Progenitor cell of endocrine pancreas (in vitro differentiated cells): ENCODE results near the gene PIH1D2. TPM values are rescaled to one million over a fixed set of nuclear protein-coding genes. Genes with fewer than 3 reads are reported as not detected.
"Not testable (repeated sequence)": the region's sequence is repeated elsewhere in the genome, so short reads cannot be mapped to it uniquely, and the experiment has no call there.

ENCODE experiments used
- DNase-seq: peaks from one replicate; pipeline ENCODE4 v3.0.0; 2021; ENCODE audit warnings: low spot score; ENCODE audit not compliant: unreplicated experiment
- H3K27ac Mint-ChIP-seq: 2 replicates; pipeline ENCODE4 v1.8.0; 2021; ENCODE audit warnings: mild to moderate bottlenecking, moderate library complexity, mixed read lengths
- H3K27me3 Mint-ChIP-seq: 2 replicates; pipeline ENCODE4 v1.8.0; 2021; ENCODE audit warnings: mixed read lengths
- H3K36me3 Mint-ChIP-seq: 2 replicates; pipeline ENCODE4 v1.8.0; 2022; ENCODE audit warnings: mixed read lengths; ENCODE audit not compliant: insufficient read depth
- H3K4me1 Mint-ChIP-seq: 2 replicates; pipeline ENCODE4 v1.8.0; 2021; ENCODE audit warnings: low read depth, mixed read lengths
- H3K4me3 Mint-ChIP-seq: 2 replicates; pipeline ENCODE4 v1.8.0; 2021; ENCODE audit warnings: low read depth, mild to moderate bottlenecking, moderate library complexity, mixed read lengths
- H3K9me3 Mint-ChIP-seq: 2 replicates; pipeline ENCODE4 v1.8.0; 2021; ENCODE audit warnings: low read depth, mixed read lengths
- CTCF ChIP-seq: fragments of 200-600 bp; sonication (generic); IDR thresholded peaks from one replicate; pipeline ENCODE4 v1.5.0; 2021; ENCODE audit warnings: antibody characterized with exemption, mild to moderate bottlenecking; ENCODE audit not compliant: unreplicated experiment
- total RNA-seq: library from RNA; stranded (reverse); gene quantifications from 2 replicates; pipeline ENCODE4 v1.2.1, GENCODE V29; 2021

PIH1D2 gene
- total RNA-seq, 1 donor from 2014 or later, result 6.2 TPM

- DNase-seq, result no peak
- no peak overlapping the region for H3K27ac Mint-ChIP-seq
- H3K4me3 Mint-ChIP-seq, result no peak overlapping the region
- H3K4me1 Mint-ChIP-seq, result no peaks in the 10 kb centered on the region
- peaks cover 6% of the 10 kb centered on the region for H3K9me3 Mint-ChIP-seq
- H3K36me3 Mint-ChIP-seq, result peaks cover 42% of the 10 kb centered on the region
- no peak for TF ChIP-seq CTCF
- H3K27me3 Mint-ChIP-seq, result no peaks in the 10 kb centered on the region
Observed at GRCh38 chr11:112042961-112043304, 30.9 kb downstream of the PIH1D2 start.

- H3K27me3 Mint-ChIP-seq, result no peaks in the 10 kb centered on the region
- TF ChIP-seq CTCF, result no peak
- H3K27ac Mint-ChIP-seq, result no peak overlapping the region
- peaks cover 37% of the 10 kb centered on the region for H3K36me3 Mint-ChIP-seq
- DNase-seq, result no peak
- peaks cover 4% of the 10 kb centered on the region for H3K9me3 Mint-ChIP-seq
- H3K4me1 Mint-ChIP-seq, result no peaks in the 10 kb centered on the region
- no peak overlapping the region for H3K4me3 Mint-ChIP-seq
Observed at GRCh38 chr11:112042161-112042960, 31.5 kb downstream of the PIH1D2 start.

GRCh38 chr11:112037527-112037926 lies 36.3 kb downstream of the PIH1D2 start:
- Mint-ChIP-seq H3K4me3 (no peak overlapping the region), H3K27ac (no peak overlapping the region), H3K4me1 (no peaks in the 10 kb centered on the region), H3K36me3 (peaks cover 25% of the 10 kb centered on the region), H3K9me3 (no peaks in the 10 kb centered on the region), H3K27me3 (no peaks in the 10 kb centered on the region)
- no peak for TF ChIP-seq CTCF
- no peak for DNase-seq

- H3K36me3 Mint-ChIP-seq, result peaks cover 29% of the 10 kb centered on the region
- no peak for DNase-seq
- no peak for TF ChIP-seq CTCF
- H3K4me1 Mint-ChIP-seq, result no peaks in the 10 kb centered on the region
- no peaks in the 10 kb centered on the region for H3K9me3 Mint-ChIP-seq
- no peak overlapping the region for H3K27ac Mint-ChIP-seq
- H3K27me3 Mint-ChIP-seq, result no peaks in the 10 kb centered on the region
- no peak overlapping the region for H3K4me3 Mint-ChIP-seq
Observed at GRCh38 chr11:112033902-112034301, 39.9 kb downstream of the PIH1D2 start.

GRCh38 chr11:112029460-112029859 lies 44.4 kb downstream of the PIH1D2 start:
- no peaks in the 10 kb centered on the region for H3K9me3 Mint-ChIP-seq
- no peak for DNase-seq
- peaks cover 11% of the 10 kb centered on the region for H3K4me1 Mint-ChIP-seq
- no peak for TF ChIP-seq CTCF
- peaks cover 23% of the 10 kb centered on the region for H3K36me3 Mint-ChIP-seq
- H3K4me3 Mint-ChIP-seq, result no peak overlapping the region
- no peaks in the 10 kb centered on the region for H3K27me3 Mint-ChIP-seq
- no peak overlapping the region for H3K27ac Mint-ChIP-seq

GRCh38 chr11:112026784-112027410 lies 46.9 kb downstream of the PIH1D2 start:
- H3K27me3 Mint-ChIP-seq, DNase-seq, H3K27ac Mint-ChIP-seq, H3K9me3 Mint-ChIP-seq, H3K4me3 Mint-ChIP-seq: not testable (repeated sequence)
- H3K36me3 Mint-ChIP-seq, result peaks cover 11% of the 10 kb centered on the region
- peaks cover 26% of the 10 kb centered on the region for H3K4me1 Mint-ChIP-seq
